ENCODE data around the gene GPR160. TPM values are rescaled to one million over a fixed set of nuclear protein-coding genes. Genes with fewer than 3 reads are reported as not detected.

GPR160 gene
- total RNA-seq, 1 donor from 2014 or later: 6.0 TPM

- peak overlapping the region; percentile 49 for H3K4me3 Mint-ChIP-seq
- H3K36me3 ChIP-seq: no peaks in the 10 kb centered on the region
- no peaks in the 10 kb centered on the region for H4K20me1 ChIP-seq (ENCODE audit: low read depth)
- no peak overlapping the region for H3K27ac Mint-ChIP-seq
- DNase-seq (ENCODE audit: low spot score): no peak
- peaks cover 24% of the 10 kb centered on the region for H3K27me3 Mint-ChIP-seq (ENCODE audit: insufficient read depth, low read depth)
- peaks cover 19% of the 10 kb centered on the region for H3K4me1 Mint-ChIP-seq
- H3K27me3 ChIP-seq: peaks cover 22% of the 10 kb centered on the region
- H3K27ac ChIP-seq: no peak overlapping the region
- H3K4me2 ChIP-seq: no peak overlapping the region
- H3F3A ChIP-seq (ENCODE audit: low read depth): peaks cover 11% of the 10 kb centered on the region
- TF ChIP-seq EZH2phosphoT487 (IDR thresholded peaks at IDR 0.05) (no peak), CTCF (IDR thresholded peaks at IDR 0.05) (no peak), EZH2 (IDR thresholded peaks at IDR 0.05) (no peak)
- H3K4me1 ChIP-seq: peaks cover 10% of the 10 kb centered on the region
- no peaks in the 10 kb centered on the region for H3K79me2 ChIP-seq (ENCODE audit: low read depth)
- no peaks in the 10 kb centered on the region for H3K36me3 Mint-ChIP-seq
- no peak overlapping the region for H2AFZ ChIP-seq (replicated peaks)
- no peak overlapping the region for H3K4me3 ChIP-seq
- H3K9ac ChIP-seq: no peak overlapping the region
- H3K9me3 ChIP-seq (ENCODE audit: low read depth): no peaks in the 10 kb centered on the region
- no peaks in the 10 kb centered on the region for H3K9me3 Mint-ChIP-seq
Observed at GRCh38 chr3:170044795-170045244, 7.0 kb downstream of the GPR160 start.

- H3K9me3 ChIP-seq (ENCODE audit: low read depth): no peaks in the 10 kb centered on the region
- H3K36me3 Mint-ChIP-seq: no peaks in the 10 kb centered on the region
- H4K20me1 ChIP-seq (ENCODE audit: low read depth): no peaks in the 10 kb centered on the region
- TF ChIP-seq EZH2phosphoT487 (IDR thresholded peaks at IDR 0.05) (no peak), EZH2 (IDR thresholded peaks at IDR 0.05) (no peak), CTCF (IDR thresholded peaks at IDR 0.05) (no peak)
- H3K4me2 ChIP-seq: no peak overlapping the region
- H3K27ac Mint-ChIP-seq: peak overlapping the region; percentile 36
- H2AFZ ChIP-seq (replicated peaks): no peak overlapping the region
- peaks cover 5% of the 10 kb centered on the region for H3K27me3 ChIP-seq
- no peaks in the 10 kb centered on the region for H3K9me3 Mint-ChIP-seq
- H3K9ac ChIP-seq: no peak overlapping the region
- H3K79me2 ChIP-seq (ENCODE audit: low read depth): no peaks in the 10 kb centered on the region
- H3K4me1 ChIP-seq: peaks cover 3% of the 10 kb centered on the region
- H3K4me3 Mint-ChIP-seq: no peak overlapping the region
- H3K4me3 ChIP-seq: no peak overlapping the region
- H3K4me1 Mint-ChIP-seq: peaks cover 9% of the 10 kb centered on the region
- no peaks in the 10 kb centered on the region for H3F3A ChIP-seq (ENCODE audit: low read depth)
- peaks cover 9% of the 10 kb centered on the region for H3K27me3 Mint-ChIP-seq (ENCODE audit: insufficient read depth, low read depth)
- DNase-seq (ENCODE audit: low spot score): no peak
- no peak overlapping the region for H3K27ac ChIP-seq
- H3K36me3 ChIP-seq: no peaks in the 10 kb centered on the region
Observed at GRCh38 chr3:170046269-170047132, 8.7 kb downstream of the GPR160 start.

- Mint-ChIP-seq H3K4me3 (no peak overlapping the region), H3K4me1 (peaks cover 9% of the 10 kb centered on the region), H3K27ac (no peak overlapping the region), H3K27me3 (ENCODE audit: insufficient read depth, low read depth) (peaks cover 7% of the 10 kb centered on the region), H3K9me3 (no peaks in the 10 kb centered on the region), H3K36me3 (no peaks in the 10 kb centered on the region)
- no peaks in the 10 kb centered on the region for H3K27me3 ChIP-seq
- no peak for DNase-seq (ENCODE audit: low spot score)
- H3K27ac ChIP-seq: no peak overlapping the region
- H2AFZ ChIP-seq (replicated peaks): no peak overlapping the region
- no peaks in the 10 kb centered on the region for H3F3A ChIP-seq (ENCODE audit: low read depth)
- peaks cover 3% of the 10 kb centered on the region for H3K4me1 ChIP-seq
- no peaks in the 10 kb centered on the region for H3K36me3 ChIP-seq
- H3K79me2 ChIP-seq (ENCODE audit: low read depth): no peaks in the 10 kb centered on the region
- no peak overlapping the region for H3K4me2 ChIP-seq
- H4K20me1 ChIP-seq (ENCODE audit: low read depth): no peaks in the 10 kb centered on the region
- H3K9ac ChIP-seq: no peak overlapping the region
- H3K4me3 ChIP-seq: no peak overlapping the region
- no peaks in the 10 kb centered on the region for H3K9me3 ChIP-seq (ENCODE audit: low read depth)
- TF ChIP-seq EZH2 (IDR thresholded peaks at IDR 0.05): no peak
- TF ChIP-seq CTCF (IDR thresholded peaks at IDR 0.05): no peak
- no peak for TF ChIP-seq EZH2phosphoT487 (IDR thresholded peaks at IDR 0.05)
Observed at GRCh38 chr3:170047133-170047404, 9.3 kb downstream of the GPR160 start.

Measured in neural progenitor cell (in vitro differentiated cells).